Osteocyte (in vitro differentiated cells): Measurements from ENCODE around the gene ENO1. TPM values are rescaled to one million over a fixed set of nuclear protein-coding genes. Genes with fewer than 3 reads are reported as not detected.

Source experiments
- DNase-seq: peaks from one replicate; pipeline ENCODE4 v3.0.0; 2021; ENCODE audit warnings: mixed read lengths; ENCODE audit not compliant: unreplicated experiment; ENCODE audit errors: extremely low spot score
- H3K27ac Mint-ChIP-seq: one replicate; pipeline ENCODE4 v1.8.0; 2021; ENCODE audit warnings: mild to moderate bottlenecking, mixed read lengths; ENCODE audit not compliant: unreplicated experiment
- H3K27me3 Mint-ChIP-seq: one replicate; pipeline ENCODE4 v1.8.0; 2021; ENCODE audit warnings: mixed read lengths; ENCODE audit not compliant: unreplicated experiment
- H3K36me3 Mint-ChIP-seq: one replicate; pipeline ENCODE4 v1.8.0; 2021; ENCODE audit warnings: mixed read lengths; ENCODE audit not compliant: unreplicated experiment
- H3K4me1 Mint-ChIP-seq: one replicate; pipeline ENCODE4 v1.8.0; 2021; ENCODE audit warnings: mixed read lengths; ENCODE audit not compliant: unreplicated experiment
- H3K4me3 Mint-ChIP-seq: one replicate; pipeline ENCODE4 v1.8.0; 2021; ENCODE audit warnings: mild to moderate bottlenecking, moderate library complexity, mixed read lengths; ENCODE audit not compliant: unreplicated experiment
- H3K9me3 Mint-ChIP-seq: one replicate; pipeline ENCODE4 v1.8.0; 2021; ENCODE audit warnings: mixed read lengths; ENCODE audit not compliant: unreplicated experiment
- total RNA-seq: library from RNA; stranded (reverse); gene quantifications from 2 replicates; pipeline ENCODE4 v1.2.1, GENCODE V29; 2021
- TF ChIP-seq, protein P1 (sequence below): fragments of 200-600 bp; sonication (generic); IDR thresholded peaks from 2 replicates; pipeline ENCODE4 v1.5.0; 2021; ENCODE audit warnings: antibody characterized with exemption, mild to moderate bottlenecking, moderate library complexity

Gene ENO1
- total RNA-seq, 1 donor from 2014 or later = 744 TPM

DNA sequence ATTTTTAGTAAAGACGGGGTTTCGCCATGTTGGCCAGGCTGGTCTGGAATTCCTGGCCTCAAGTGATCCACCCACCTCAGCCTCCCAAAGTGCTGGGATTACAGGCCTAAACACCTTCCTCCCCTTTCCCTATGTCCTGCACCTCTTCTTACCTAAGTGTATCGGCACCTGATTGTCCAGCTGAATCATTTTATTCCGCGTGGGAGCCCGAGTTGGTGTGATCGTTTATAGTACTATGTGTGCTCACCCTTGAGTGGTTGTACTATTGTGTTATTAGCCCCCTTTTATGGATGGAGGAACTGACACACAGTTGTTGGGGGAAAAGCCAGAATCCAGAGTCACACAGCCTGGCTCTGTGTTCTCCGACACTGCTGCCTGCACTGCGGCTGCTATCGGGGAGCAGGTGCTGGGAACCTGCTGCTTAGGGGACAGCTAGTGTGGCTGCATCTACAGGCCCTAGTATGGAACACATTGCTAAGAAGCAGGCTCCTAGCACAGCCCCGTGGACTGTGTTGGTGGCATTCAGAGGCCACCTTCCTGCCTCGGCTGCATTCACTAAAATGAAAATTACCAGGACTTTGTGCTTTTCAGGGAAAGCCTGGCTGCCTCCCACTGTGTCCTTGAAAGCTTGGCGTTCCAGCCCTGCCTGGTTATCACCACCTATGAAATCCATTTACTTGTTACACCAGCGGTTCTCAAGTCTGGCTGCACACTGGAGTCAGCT lies 21.6 kb downstream of the ENO1 start:
- peak overlapping the region; percentile 87 for H3K27ac Mint-ChIP-seq
- peaks cover 21% of the 10 kb centered on the region for H3K36me3 Mint-ChIP-seq
- H3K27me3 Mint-ChIP-seq = no peaks in the 10 kb centered on the region
- DNase-seq = no peak
- TF ChIP-seq, protein P1, sequence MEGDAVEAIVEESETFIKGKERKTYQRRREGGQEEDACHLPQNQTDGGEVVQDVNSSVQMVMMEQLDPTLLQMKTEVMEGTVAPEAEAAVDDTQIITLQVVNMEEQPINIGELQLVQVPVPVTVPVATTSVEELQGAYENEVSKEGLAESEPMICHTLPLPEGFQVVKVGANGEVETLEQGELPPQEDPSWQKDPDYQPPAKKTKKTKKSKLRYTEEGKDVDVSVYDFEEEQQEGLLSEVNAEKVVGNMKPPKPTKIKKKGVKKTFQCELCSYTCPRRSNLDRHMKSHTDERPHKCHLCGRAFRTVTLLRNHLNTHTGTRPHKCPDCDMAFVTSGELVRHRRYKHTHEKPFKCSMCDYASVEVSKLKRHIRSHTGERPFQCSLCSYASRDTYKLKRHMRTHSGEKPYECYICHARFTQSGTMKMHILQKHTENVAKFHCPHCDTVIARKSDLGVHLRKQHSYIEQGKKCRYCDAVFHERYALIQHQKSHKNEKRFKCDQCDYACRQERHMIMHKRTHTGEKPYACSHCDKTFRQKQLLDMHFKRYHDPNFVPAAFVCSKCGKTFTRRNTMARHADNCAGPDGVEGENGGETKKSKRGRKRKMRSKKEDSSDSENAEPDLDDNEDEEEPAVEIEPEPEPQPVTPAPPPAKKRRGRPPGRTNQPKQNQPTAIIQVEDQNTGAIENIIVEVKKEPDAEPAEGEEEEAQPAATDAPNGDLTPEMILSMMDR = no peak
- H3K4me3 Mint-ChIP-seq = no peak overlapping the region
- peaks cover 30% of the 10 kb centered on the region for H3K4me1 Mint-ChIP-seq
- H3K9me3 Mint-ChIP-seq = no peaks in the 10 kb centered on the region

DNA sequence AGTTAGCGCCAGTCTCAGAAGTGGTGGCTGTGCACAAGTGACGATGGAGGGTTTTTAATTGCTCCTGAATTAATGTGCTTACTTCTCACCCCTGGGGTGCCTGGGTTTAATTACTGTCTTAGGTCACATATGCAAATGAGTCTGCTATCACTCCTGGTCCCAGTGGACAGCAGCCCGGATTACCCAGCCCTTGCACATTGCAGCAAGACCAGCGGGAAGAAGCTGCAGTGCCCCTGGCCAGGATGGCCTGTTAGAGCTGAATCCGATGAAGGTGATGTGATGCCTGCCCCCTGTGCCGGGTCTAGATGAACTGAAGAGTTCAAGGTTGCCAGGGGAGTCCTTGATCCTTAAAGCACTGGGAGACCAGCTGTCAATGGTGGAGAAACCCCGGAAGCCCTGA lies 24.2 kb downstream of the ENO1 start:
- DNase-seq = no peak
- Mint-ChIP-seq H3K4me3 (no peak overlapping the region), H3K27me3 (no peaks in the 10 kb centered on the region), H3K9me3 (no peaks in the 10 kb centered on the region), H3K36me3 (peaks cover 6% of the 10 kb centered on the region), H3K27ac (no peak overlapping the region), H3K4me1 (peaks cover 25% of the 10 kb centered on the region)
- TF ChIP-seq, protein P1 = no peak

DNA sequence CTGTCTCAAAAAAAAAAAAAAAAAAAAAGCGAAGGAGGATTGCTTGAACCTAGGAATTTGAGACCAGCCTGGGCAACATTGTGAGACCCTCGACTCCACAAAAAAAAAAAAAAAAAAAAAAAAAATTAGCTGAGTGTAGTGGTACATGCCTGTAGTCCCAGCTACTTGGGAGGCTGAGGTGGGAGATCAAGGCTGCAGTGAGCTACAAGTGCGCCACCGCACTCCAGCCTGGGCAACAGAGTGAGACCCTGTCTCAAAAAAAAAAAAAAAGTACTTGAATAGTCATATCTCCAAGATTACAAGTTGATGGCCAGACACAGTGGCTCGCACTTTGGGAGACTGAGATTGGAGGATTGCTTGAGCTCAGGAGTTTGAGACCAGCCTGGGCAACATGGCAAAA lies 27.4 kb downstream of the ENO1 start:
- no peaks in the 10 kb centered on the region for H3K27me3 Mint-ChIP-seq
- H3K9me3 Mint-ChIP-seq = no peaks in the 10 kb centered on the region
- no peak overlapping the region for H3K27ac Mint-ChIP-seq
- TF ChIP-seq, protein P1 = no peak
- H3K4me3 Mint-ChIP-seq = no peak overlapping the region
- peaks cover 11% of the 10 kb centered on the region for H3K4me1 Mint-ChIP-seq
- no peak for DNase-seq
- no peaks in the 10 kb centered on the region for H3K36me3 Mint-ChIP-seq

DNA sequence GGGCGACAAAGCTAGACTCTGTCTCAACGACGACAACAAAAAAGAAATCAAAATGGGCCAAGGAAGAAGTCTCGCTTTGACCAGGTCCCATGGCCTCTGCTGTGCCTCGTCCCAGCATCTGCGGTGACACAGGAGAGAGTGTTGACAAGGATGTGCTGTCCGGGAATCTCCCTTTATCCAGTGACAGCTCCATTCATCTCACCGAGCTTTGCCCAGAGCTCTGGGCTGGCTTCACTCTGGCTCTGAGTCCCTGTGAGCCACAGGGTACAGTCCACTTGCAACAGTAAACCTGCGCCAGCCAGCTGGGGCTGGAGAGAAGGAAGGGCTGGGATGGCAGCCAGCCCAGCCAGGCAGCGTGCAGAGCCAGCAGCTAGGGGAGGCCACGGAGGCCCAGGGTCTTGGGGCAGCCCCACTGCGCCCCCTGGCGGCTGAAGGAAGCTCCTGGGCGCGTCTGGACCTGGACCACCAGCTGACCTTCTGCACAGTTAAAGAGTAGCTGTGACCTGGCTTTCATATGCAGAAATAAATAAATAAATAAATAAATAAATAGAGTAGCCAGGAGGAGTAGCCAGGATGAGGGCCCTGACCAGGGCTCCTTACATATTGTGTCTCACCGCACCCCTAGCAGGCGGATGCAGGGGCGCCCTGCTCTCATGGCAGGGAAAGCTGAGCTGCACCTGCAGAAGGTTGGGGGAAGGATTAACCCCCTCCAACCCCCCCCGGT lies 29.7 kb downstream of the ENO1 start:
- no peaks in the 10 kb centered on the region for H3K36me3 Mint-ChIP-seq
- no peak overlapping the region for H3K4me3 Mint-ChIP-seq
- no peaks in the 10 kb centered on the region for H3K27me3 Mint-ChIP-seq
- peaks cover 21% of the 10 kb centered on the region for H3K4me1 Mint-ChIP-seq
- DNase-seq = peak; percentile 97
- no peaks in the 10 kb centered on the region for H3K9me3 Mint-ChIP-seq
- peak overlapping the region; percentile 78 for H3K27ac Mint-ChIP-seq
- TF ChIP-seq, protein P1 = peak; percentile 96

DNA sequence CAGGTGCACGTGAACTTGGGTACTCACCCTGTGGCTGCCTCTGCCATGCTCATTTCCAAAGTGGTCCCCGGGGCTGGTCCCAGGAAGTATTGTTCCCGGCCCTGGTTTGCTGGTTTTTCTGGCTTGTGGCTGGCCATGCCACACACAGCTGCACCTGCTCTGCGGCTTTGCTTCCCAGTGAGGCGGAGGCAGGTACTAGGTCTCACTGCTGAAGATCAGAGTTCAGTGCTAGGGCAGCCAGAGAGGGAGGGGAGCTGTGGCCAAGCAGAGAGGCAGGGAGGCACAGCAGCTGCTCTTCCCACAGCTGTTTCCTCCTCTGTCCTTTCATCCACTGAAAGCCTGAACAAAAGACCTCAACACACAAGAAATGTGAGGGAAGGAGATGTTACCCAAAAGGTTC lies 30.5 kb downstream of the ENO1 start:
- no peak for DNase-seq
- Mint-ChIP-seq H3K4me3 (no peak overlapping the region), H3K27me3 (no peaks in the 10 kb centered on the region), H3K9me3 (no peaks in the 10 kb centered on the region), H3K4me1 (peaks cover 21% of the 10 kb centered on the region), H3K27ac (no peak overlapping the region), H3K36me3 (no peaks in the 10 kb centered on the region)
- TF ChIP-seq, protein P1 = no peak
